Right atrium auricular region (tissue), 2 donors: ENCODE measurements around the gene DENND4C. TPM values are rescaled to one million over a fixed set of nuclear protein-coding genes. Genes with fewer than 3 reads are reported as not detected.

ENCODE experiments used
- DNase-seq: peaks from one replicate; pipeline ENCODE4 v3.0.0-alpha.2; 2019; ENCODE audit warnings: low spot score
- H3K27ac ChIP-seq, 2 donors: fragments of 200-600 bp; sonication (generic); 1 replicate in 1 of 2; 2 replicates in 1 of 2; pipeline ENCODE4 v1.5.1; 2016 to 2019
- H3K27me3 ChIP-seq, 2 donors: fragments of 200-600 bp; sonication (generic); one replicate each; pipeline versions ENCODE4 v1.5.1 to v1.6.0; 2017 to 2019
- H3K36me3 ChIP-seq: fragments of 200-600 bp; sonication (generic); one replicate; pipeline ENCODE4 v1.5.1; 2016
- H3K4me1 ChIP-seq, 2 donors: fragments of 200-600 bp; sonication (generic); one replicate each; pipeline versions ENCODE4 v1.5.1 to v1.6.0; 2017 to 2019
- H3K4me3 ChIP-seq, 2 donors: fragments of 200-600 bp; sonication (generic); 1 replicate in 1 of 2; 2 replicates in 1 of 2; pipeline ENCODE4 v1.5.1; 2017 to 2019; ENCODE audit warnings: mild to moderate bottlenecking in 1 of 2, moderate library complexity in 1 of 2
- H3K9me3 ChIP-seq, 2 donors: fragments of 200-600 bp; sonication (generic); one replicate each; pipeline ENCODE4 v1.5.1; 2019
- total RNA-seq, 2 donors: library from RNA; depleted of rRNA; stranded (reverse); fragments of >200 nt; gene quantifications; one replicate each; pipeline ENCODE4 v1.1.0, GENCODE V29; 2016
- TF ChIP-seq, protein P1 (sequence below), 2 donors: fragments of 200-600 bp; sonication (generic); IDR thresholded peaks; one replicate each; pipeline ENCODE4 v1.5.1; 2019; ENCODE audit warnings: antibody characterized with exemption in 2 of 2

The DENND4C gene
- total RNA-seq, 2 donors from 2014 or later, result 53.7 to 55.4 TPM

- Histone ChIP-seq H3K9me3 (no peaks in the 10 kb centered on the region), H3K4me3 (no peak overlapping the region), H3K27me3 (no peaks in the 10 kb centered on the region), H3K4me1 (peaks cover 0 to 13% of the 10 kb centered on the region in 2 donors), H3K36me3 (peaks cover 85% of the 10 kb centered on the region), H3K27ac (no peak overlapping the region)
- TF ChIP-seq, protein P1, sequence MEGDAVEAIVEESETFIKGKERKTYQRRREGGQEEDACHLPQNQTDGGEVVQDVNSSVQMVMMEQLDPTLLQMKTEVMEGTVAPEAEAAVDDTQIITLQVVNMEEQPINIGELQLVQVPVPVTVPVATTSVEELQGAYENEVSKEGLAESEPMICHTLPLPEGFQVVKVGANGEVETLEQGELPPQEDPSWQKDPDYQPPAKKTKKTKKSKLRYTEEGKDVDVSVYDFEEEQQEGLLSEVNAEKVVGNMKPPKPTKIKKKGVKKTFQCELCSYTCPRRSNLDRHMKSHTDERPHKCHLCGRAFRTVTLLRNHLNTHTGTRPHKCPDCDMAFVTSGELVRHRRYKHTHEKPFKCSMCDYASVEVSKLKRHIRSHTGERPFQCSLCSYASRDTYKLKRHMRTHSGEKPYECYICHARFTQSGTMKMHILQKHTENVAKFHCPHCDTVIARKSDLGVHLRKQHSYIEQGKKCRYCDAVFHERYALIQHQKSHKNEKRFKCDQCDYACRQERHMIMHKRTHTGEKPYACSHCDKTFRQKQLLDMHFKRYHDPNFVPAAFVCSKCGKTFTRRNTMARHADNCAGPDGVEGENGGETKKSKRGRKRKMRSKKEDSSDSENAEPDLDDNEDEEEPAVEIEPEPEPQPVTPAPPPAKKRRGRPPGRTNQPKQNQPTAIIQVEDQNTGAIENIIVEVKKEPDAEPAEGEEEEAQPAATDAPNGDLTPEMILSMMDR (IDR thresholded peaks at IDR 0.05), result no peak
- no peak for DNase-seq
Observed at GRCh38 chr9:19373527-19373926, 143.0 kb downstream of the DENND4C start.

- TF ChIP-seq, protein P1 (IDR thresholded peaks at IDR 0.05), result no peak
- no peaks in the 10 kb centered on the region for H3K9me3 ChIP-seq
- peaks cover 74% of the 10 kb centered on the region for H3K36me3 ChIP-seq
- H3K4me1 ChIP-seq, result peaks cover 0 to 23% of the 10 kb centered on the region in 2 donors
- DNase-seq, result no peak
- H3K27me3 ChIP-seq, result no peaks in the 10 kb centered on the region
- no peak overlapping the region for H3K27ac ChIP-seq
- H3K4me3 ChIP-seq, result no peak overlapping the region
Observed at GRCh38 chr9:19375538-19375937, 145.0 kb downstream of the DENND4C start.

DNA sequence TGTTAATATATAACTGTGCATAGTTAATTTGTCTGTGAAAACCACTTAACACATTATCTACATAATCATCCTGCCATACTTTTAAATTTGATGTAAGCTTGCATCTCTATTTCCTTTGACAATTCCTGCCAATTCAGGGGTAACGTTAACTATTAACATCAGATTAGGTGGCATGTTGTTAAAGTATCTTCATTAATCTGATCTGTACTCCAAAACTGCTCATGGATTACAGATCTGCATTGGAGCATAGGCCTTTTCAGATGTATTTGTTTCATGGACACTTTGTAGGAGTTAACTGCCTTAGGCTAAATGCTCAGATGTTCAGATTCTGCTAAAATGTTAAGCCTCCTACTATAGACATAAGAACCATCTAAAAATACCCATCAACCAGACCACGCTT is 146.4 kb downstream of the DENND4C start:
- H3K36me3 ChIP-seq, result peaks cover 62% of the 10 kb centered on the region

DNA sequence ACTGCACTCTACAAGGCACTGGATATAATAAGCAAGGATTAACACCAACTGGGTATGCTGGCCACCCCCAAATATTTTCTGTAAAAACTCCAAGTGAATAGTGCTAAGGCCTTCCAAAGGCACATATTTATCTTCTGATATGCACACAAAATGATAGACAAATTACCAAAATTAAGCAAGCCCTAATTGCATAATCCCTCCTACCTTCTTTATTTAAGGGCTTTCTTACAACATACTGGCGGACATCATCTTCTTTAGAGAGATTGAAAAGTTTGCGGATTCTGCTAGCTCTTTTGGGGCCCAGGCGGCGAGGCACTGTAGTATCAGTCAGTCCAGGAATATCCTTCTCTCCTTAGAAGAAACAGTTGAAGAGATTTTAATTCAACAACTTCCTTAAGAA is 147.7 kb downstream of the DENND4C start:
- peaks cover 0 to 23% of the 10 kb centered on the region in 2 donors for H3K4me1 ChIP-seq
- H3K4me3 ChIP-seq, result no peak overlapping the region
- H3K27me3 ChIP-seq, result no peaks in the 10 kb centered on the region
- peaks cover 53% of the 10 kb centered on the region for H3K36me3 ChIP-seq
- no peak for DNase-seq
- no peaks in the 10 kb centered on the region for H3K9me3 ChIP-seq
- TF ChIP-seq, protein P1 (IDR thresholded peaks at IDR 0.05), result no peak
- no peak overlapping the region for H3K27ac ChIP-seq

More for the DNA sequence above, 146.4 kb downstream of the DENND4C start:
- Histone ChIP-seq H3K27ac (no peak overlapping the region), H3K4me1 (peaks cover 0 to 23% of the 10 kb centered on the region in 2 donors), H3K4me3 (no peak overlapping the region), H3K27me3 (no peaks in the 10 kb centered on the region), H3K9me3 (no peaks in the 10 kb centered on the region)
- DNase-seq, result no peak
- TF ChIP-seq, protein P1 (IDR thresholded peaks at IDR 0.05), result no peak

- Histone ChIP-seq H3K9me3 (no peaks in the 10 kb centered on the region), H3K4me1 (peaks cover 0 to 23% of the 10 kb centered on the region in 2 donors), H3K36me3 (peaks cover 53% of the 10 kb centered on the region), H3K27ac (no peak overlapping the region), H3K27me3 (no peaks in the 10 kb centered on the region), H3K4me3 (peak overlapping the region in 1 of 2 donors; percentile 73)
- TF ChIP-seq, protein P1 (IDR thresholded peaks at IDR 0.05), result no peak
- no peak for DNase-seq
Observed at GRCh38 chr9:19378647-19379046, 148.2 kb downstream of the DENND4C start.

DNA sequence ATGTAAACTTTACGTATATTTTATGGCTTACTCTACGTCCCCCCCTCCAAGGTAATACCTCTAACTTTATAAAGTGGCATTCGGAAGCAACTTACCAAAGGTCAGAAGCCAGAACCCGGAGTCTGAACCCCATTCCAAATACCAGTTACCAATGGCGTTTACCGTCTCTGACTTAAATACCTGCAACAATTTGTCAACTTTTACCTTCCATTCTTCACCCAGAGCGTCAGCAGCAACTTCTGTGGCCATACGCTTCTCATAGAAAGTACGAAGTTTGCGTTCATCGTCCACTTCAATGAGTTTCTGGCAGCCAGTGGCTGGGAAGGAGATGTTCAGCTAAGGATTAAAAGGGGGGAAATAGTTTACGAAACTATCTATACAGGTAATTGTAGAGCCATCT is 148.8 kb downstream of the DENND4C start:
- Histone ChIP-seq H3K36me3 (peaks cover 47% of the 10 kb centered on the region), H3K27me3 (no peaks in the 10 kb centered on the region), H3K9me3 (no peaks in the 10 kb centered on the region), H3K4me1 (peaks cover 0 to 23% of the 10 kb centered on the region in 2 donors), H3K4me3 (peak overlapping the region; percentile 63 to 73), H3K27ac (peak overlapping the region; percentile 91 to 93)
- DNase-seq, result no peak
- TF ChIP-seq, protein P1 (IDR thresholded peaks at IDR 0.05), result no peak
